Right lobe of liver (tissue), 6 donors: Measurements from ENCODE around the gene KCNJ12. TPM values are rescaled to one million over a fixed set of nuclear protein-coding genes. Genes with fewer than 3 reads are reported as not detected.
"Not testable (repeated sequence)": the region's sequence is repeated elsewhere in the genome, so short reads cannot be mapped to it uniquely, and the experiment has no call there.

ENCODE experiments used
- ATAC-seq, 4 donors: fragments of 200-7000 bp; cut with Tn5 transposase; one replicate each; pipeline ENCODE4 v1.9.1; 2020; ENCODE audit warnings: mild to moderate bottlenecking in 4 of 4, moderate library complexity in 4 of 4
- DNase-seq, 3 donors: peaks; one replicate each; pipeline ENCODE4 v3.0.0-alpha.2; 2020
- H3K27ac ChIP-seq, 3 donors: fragments of 200-600 bp; one replicate each; pipeline ENCODE4 v1.8.0; 2022
- H3K27me3 ChIP-seq, 2 donors: fragments of 200-600 bp; one replicate each; pipeline ENCODE4 v1.8.0; 2022
- H3K36me3 ChIP-seq, 4 donors: fragments of 200-600 bp; sonication (generic) in 1 of 4; one replicate each; pipeline versions ENCODE4 v1.5.1 to v1.8.0; 2017 to 2022; ENCODE audit warnings: control low read depth in 1 of 4
- H3K4me1 ChIP-seq, 4 donors: fragments of 200-600 bp; sonication (generic) in 1 of 4; one replicate each; pipeline versions ENCODE4 v1.5.1 to v1.8.0; 2017 to 2022; ENCODE audit warnings: control low read depth in 1 of 4
- H3K4me3 ChIP-seq, 3 donors: fragments of 200-600 bp; one replicate each; pipeline ENCODE4 v1.8.0; 2022
- H3K9me3 ChIP-seq, 4 donors: fragments of 200-600 bp; sonication (generic) in 1 of 4; one replicate each; pipeline versions ENCODE4 v1.5.1 to v1.8.0; 2017 to 2022; ENCODE audit warnings: control low read depth in 1 of 4
- CTCF ChIP-seq, 4 donors: fragments of 200-600 bp in 3 of 4; fragments of 450-650 bp in 1 of 4; IDR thresholded peaks; one replicate each; pipeline versions ENCODE4 v1.5.1 to v1.8.0; 2016 to 2022; ENCODE audit warnings: antibody characterized with exemption in 4 of 4, mild to moderate bottlenecking in 2 of 4
- POLR2A ChIP-seq: fragments of 450-650 bp; IDR thresholded peaks from one replicate; pipeline ENCODE4 v1.6.1; 2017; ENCODE audit warnings: antibody characterized with exemption, mild to moderate bottlenecking
- WGBS: methylation state at CpG from one replicate; pipeline ENCODE4 v1.1.6; 2018; ENCODE audit warnings: low coverage, low lambda C conversion rate; ENCODE audit not compliant: insufficient coverage; ENCODE audit errors: missing lambda C conversion rate; 5-methylcytosine and 5-hydroxymethylcytosine counted together
- intact Hi-C, 2 donors: fragments of 100-400 bp; cut with DNase I; formaldehyde crosslinking; loops; one replicate each; pipeline versions ENCODE4 v1.11.2 to v1.14.1; 2022
- total RNA-seq, 6 experiments: library from RNA; depleted of rRNA in 2 of 6; stranded (reverse); fragments of >200 nt in 2 of 6; fragmentation: NEBNext Ultra II Directional in 3 of 6; extraction: Animal tissue kit (Norgen Biotek cat#: 25700) in 3 of 6; gene quantifications; one replicate each; pipeline versions ENCODE4 v1.1.0 to v1.2.4, GENCODE V29; 2016 to 2023
- donor health status: DM: no; HTN: yes; CAD: no.
- donor health status: DM: no; HTN: no; CAD: no.
- donor health status: DM: no; HTN: no; CAD: no.
- donor health status: DM: no; HTN: yes; CAD: no.
- donor health status: DM: no; HTN: yes; CAD: no.

Gene KCNJ12
- total RNA-seq, 6 experiments from 2014 or later = 0.07 to 2.2 (median 0.23) TPM

- Histone ChIP-seq H3K36me3 (no peaks in the 10 kb centered on the region), H3K4me3 (no peak overlapping the region), H3K27me3 (no peaks in the 10 kb centered on the region), H3K4me1 (peaks cover 0 to 8% (median 0%) of the 10 kb centered on the region in 4 donors), H3K9me3 (no peaks in the 10 kb centered on the region), H3K27ac (no peak overlapping the region)
- no peak for DNase-seq
- TF ChIP-seq POLR2A (no peak), CTCF (IDR thresholded peaks at IDR 0.05) (no peak)
- intact Hi-C loops = loop anchor here in 1 of 2 donors (10.0 kb wide), 1 partner anchor 60 kb away; no protein-coding TSS in a partner anchor
- no peak for ATAC-seq
- 85% methylated on average over 4 of the region's 4 CpGs for WGBS
These were observed 78.3 kb downstream of the KCNJ12 start for GRCh38 chr17:21454441-21454840.

DNA sequence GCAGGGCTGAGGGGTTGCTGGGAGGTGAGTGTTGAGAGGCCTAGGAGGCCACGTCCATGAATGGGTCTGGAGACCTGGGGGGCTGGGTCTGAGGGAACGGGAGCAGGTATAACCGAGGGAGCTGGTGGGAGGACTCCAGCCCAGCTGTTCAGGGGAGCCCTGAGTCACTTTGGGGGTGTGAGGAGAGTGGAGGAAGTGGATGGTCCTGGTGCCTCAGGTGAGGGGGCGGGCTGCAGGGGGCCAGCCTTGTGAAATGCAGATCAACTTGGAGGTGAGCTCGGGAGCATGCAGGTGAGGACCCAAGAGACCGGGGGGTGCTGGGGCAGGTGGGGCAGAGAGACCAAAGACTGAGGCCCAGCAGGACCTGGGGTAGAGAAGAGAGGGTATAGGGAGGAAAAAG, 79.6 kb downstream of the KCNJ12 start:
- H3K4me1 ChIP-seq = peaks cover 0 to 8% (median 0%) of the 10 kb centered on the region in 4 donors
- ATAC-seq = no peak
- 75% methylated on average over 4 of the region's 6 CpGs for WGBS
- intact Hi-C loops = loop anchor here in 1 of 2 donors (10.0 kb wide), 1 partner anchor 59 kb away; no protein-coding TSS in a partner anchor
- no peak overlapping the region for H3K27ac ChIP-seq
- H3K9me3 ChIP-seq = no peaks in the 10 kb centered on the region
- no peak overlapping the region for H3K4me3 ChIP-seq
- DNase-seq = no peak
- no peaks in the 10 kb centered on the region for H3K36me3 ChIP-seq
- no peaks in the 10 kb centered on the region for H3K27me3 ChIP-seq
- no peak for TF ChIP-seq POLR2A
- no peak for TF ChIP-seq CTCF (IDR thresholded peaks at IDR 0.05)

- not testable (repeated sequence) for H3K36me3 ChIP-seq, H3K4me3 ChIP-seq, H3K27ac ChIP-seq, H3K4me1 ChIP-seq, DNase-seq, H3K27me3 ChIP-seq, H3K9me3 ChIP-seq, ATAC-seq
- WGBS = 74% methylated on average over 5 of the region's 5 CpGs
- intact Hi-C loops = loop anchor here in 1 of 2 donors (10.0 kb wide), 1 partner anchor 58 kb away; no protein-coding TSS in a partner anchor
These were observed 80.3 kb downstream of the KCNJ12 start for GRCh38 chr17:21456449-21456848.

GRCh38 chr17:21457051-21458026, 81.2 kb downstream of the KCNJ12 start:
- peak; percentile 92 to 94 (median 93) for DNase-seq
- peak; percentile 97 to 99 (median 98) for ATAC-seq
- TF ChIP-seq POLR2A = no peak
- peak; percentile 89 to 97 (median 94) for TF ChIP-seq CTCF (IDR thresholded peaks at IDR 0.05)
- H3K27me3 ChIP-seq = no peaks in the 10 kb centered on the region
- intact Hi-C loops = loop anchor here in 1 of 2 donors (10.0 kb wide), 1 partner anchor 57 kb away; no protein-coding TSS in a partner anchor
- no peak overlapping the region for H3K4me3 ChIP-seq
- H3K27ac ChIP-seq = no peak overlapping the region
- H3K9me3 ChIP-seq = no peaks in the 10 kb centered on the region
- no peaks in the 10 kb centered on the region for H3K36me3 ChIP-seq
- H3K4me1 ChIP-seq = peaks cover 0 to 3% (median 0%) of the 10 kb centered on the region in 4 donors
- 35% methylated on average over 19 of the region's 36 CpGs for WGBS

DNA sequence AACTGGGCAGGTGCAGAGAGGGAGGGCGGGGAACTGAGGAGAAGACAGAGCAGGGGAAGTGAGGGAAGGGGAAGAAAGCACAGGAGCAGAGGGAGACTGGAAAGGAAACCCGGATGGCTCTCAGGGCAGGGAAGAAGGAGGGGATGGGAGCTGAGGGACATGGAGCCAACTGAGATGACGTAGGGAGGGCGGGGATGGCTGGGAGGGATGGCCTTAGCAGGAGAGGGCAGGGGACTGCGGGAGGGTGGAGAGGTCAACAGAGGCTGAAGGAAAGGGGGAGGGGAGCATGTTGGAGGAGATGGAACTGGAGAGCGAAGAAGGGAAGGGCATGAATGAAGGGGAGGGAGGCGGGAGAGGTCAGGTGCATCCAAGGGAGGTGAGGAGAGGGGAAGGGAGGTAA, 81.9 kb downstream of the KCNJ12 start:
- H3K27me3 ChIP-seq = no peaks in the 10 kb centered on the region
- no peak overlapping the region for H3K4me3 ChIP-seq
- ATAC-seq (no peak), DNase-seq (no peak)
- intact Hi-C loops = loop anchor here in 1 of 2 donors (10.0 kb wide), 1 partner anchor 57 kb away; no protein-coding TSS in a partner anchor
- TF ChIP-seq POLR2A (no peak), CTCF (IDR thresholded peaks at IDR 0.05) (no peak)
- no peak overlapping the region for H3K27ac ChIP-seq
- no peaks in the 10 kb centered on the region for H3K4me1 ChIP-seq
- WGBS = 25% methylated on average over 7 of the region's 7 CpGs
- no peaks in the 10 kb centered on the region for H3K9me3 ChIP-seq
- no peaks in the 10 kb centered on the region for H3K36me3 ChIP-seq
